ENCODE results near the gene MBOAT2.
"Not testable (repeated sequence)": the region's sequence is repeated elsewhere in the genome, so short reads cannot be mapped to it uniquely, and the experiment has no call there.

MBOAT2 gene

DNA sequence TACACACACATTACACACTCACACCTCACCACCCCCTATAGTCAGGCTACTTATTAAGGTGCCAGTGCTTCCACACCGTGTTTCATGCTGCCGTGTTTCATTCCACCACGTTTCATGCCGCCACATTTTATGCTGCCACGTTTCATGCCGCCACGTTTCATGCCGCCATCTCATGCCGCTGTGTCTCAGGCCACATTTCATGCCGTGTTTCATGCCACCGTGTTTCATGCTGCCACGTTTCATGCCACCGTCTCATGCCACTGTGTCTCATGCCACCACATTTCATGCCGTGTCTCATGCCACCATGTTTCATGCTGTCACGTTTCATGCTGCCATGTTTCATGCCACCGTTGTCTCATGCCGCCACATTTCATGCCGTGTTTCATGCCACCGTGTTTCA is 65.1 kb downstream of the MBOAT2 start:
- DNase-seq: no peak

GRCh38 chr2:8935982-8936381 is 67.5 kb downstream of the MBOAT2 start:
- DNase-seq: no peak

- no peak for DNase-seq
Measured at GRCh38 chr2:8934338-8934737, 69.1 kb downstream of the MBOAT2 start.

DNA sequence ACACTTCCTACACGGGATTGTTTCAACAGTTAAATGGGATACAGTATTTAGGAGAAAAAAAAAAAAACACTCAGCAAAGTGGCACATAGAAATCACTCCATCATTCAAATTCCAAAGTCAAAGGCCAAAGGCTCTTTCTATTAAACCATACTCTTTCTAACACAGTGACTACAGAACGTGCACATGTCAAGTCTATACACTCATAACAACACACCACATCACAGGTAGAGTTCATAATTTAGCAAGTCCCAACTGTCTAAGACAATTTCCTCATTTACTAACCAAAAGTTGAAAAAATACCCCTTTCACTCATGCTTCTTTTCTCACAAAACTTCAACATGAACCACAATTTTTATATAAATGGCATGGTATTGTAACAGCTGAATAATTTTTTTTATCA is 70.8 kb downstream of the MBOAT2 start:
- no peak for DNase-seq

DNA sequence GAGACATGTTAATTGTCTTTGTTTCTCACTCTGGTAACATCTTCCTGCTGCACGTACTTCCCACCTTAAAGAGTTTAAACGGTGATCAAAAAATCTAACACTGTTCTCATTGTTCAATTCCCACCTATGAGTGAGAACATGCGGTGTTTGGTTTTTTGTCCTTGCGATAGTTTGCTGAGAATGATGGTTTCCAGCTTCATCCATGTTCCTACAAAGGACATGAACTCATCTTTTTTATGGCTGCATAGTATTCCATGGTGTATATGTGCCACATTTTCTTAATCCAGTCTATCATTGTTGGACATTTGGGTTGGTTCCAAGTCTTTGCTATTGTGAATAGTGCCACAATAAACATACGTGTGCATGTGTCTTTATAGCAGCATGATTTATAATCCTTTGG is 73.3 kb downstream of the MBOAT2 start:
- not testable (repeated sequence) for DNase-seq

GRCh38 chr2:8929128-8929527 is 74.4 kb downstream of the MBOAT2 start:
- no peak for DNase-seq

DNA sequence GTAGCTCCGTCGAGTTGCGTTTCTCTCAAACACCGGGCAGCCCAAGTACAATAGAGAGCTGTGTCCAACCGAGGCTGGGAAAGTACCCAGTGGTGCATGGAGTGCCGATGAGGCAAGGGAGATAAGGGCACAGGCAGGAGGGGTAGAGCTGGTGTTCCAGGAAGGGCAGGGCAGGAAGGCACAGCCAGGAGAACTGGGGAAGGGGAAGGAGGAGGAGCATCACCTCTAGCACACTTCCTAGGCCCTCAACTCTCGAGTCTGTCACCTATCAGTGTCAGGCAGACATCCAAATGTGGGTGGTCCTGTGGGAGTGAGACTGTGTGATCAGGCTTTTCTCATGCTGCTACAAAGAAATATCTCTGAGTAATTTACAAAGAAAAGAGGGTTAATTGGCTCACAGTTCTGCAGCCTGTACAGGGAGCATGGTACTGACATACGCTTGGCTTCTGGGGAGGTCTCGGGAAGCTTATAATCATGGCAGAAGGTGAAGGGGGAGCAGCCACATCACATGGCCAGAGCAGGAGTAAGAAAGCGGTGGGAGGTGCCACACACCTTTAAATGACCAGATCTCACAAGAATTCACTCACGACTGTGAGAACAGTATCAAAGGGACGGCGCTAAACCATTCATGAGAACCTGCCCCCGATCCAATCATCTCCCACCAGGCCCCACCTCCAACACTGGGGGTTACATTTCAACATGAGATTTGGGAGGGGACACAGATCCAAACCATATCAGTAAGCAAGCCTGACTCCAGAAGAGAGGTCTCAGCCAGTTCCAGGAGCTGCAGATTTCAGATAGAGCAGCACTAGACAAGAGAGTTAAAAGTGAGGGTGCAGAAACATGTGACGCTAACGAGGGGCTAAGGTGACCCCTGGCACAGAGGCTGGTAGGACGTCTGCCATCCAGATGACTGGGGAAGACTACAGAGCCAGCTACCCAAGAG is 75.7 kb downstream of the MBOAT2 start:
- DNase-seq: no peak

DNA sequence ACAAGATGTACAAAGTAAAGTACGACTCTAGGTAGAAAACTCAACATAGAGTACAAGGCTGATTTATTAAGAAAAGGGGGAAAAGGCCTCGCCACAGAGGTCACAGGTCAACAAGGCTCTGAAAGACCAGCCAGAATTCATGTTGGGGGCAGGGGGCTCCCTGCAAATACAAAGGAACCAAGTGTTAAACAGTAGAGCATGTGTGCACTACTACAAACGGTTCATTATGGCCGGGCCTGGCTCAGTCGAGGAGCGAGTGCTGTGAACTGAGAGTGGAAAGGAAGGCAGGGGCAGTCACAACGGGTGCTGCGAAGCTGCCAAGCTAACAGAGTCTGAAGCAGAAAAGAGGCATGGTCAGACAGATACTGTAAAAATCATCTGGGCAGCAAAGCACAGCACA is 77.1 kb downstream of the MBOAT2 start:
- DNase-seq: no peak

DNA sequence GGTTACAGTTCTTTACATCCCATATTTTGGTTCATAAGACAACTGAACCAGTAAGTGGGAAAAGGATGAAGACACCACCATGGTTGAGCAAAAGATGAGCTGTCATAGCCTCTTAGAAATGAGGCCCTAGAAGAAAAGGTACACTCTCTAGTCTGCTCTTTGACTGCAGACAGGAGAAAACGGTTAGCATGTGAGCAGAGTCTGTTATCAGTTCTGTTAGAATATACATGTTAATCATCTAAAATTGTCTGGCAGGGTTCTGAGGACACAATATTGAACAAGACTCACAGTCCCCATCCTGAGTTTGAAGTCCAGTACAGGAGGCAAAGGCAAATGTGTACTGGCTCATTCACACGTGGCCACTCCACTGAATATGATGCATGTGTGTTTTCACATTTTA is 78.1 kb downstream of the MBOAT2 start:
- DNase-seq: no peak

DNA sequence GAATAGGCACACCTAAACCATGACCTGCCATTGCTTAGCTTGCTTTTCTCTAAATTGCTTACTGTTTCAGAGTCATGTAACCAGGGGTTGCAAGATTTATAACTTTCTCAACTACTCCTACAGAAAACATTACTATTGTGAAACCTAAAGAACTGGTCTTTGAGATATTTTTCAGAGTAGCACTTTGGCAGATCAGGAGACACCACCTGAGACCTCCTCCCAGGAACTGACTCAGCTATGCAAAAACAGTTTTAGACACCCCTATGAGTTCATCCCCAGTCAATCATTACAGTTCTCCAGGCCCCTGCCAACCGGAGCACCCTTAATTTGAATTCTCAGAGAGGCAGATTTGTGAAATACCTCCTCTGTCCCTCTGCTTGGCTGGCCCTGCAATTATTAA is 80.3 kb downstream of the MBOAT2 start:
- no peak for DNase-seq

DNA sequence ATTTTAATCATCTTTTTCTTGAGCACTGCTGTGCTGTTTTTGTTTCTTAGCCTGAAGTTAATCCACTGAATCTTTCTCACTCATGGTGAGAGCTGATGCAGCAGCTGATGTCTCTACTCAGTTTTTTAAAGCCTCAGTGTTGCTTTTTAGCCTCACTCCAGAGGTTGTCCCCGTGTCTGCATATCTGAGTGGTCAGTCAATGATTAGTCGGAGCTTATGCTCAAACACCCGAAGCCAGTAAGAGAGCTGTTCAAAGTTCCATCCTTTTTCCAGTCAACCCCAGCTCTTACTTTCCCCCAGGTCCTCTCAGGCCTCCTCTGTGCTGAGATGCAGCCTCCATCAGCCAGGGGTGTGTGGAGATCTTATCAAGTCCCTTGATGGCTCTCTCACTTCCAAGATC is 81.1 kb downstream of the MBOAT2 start:
- DNase-seq: no peak

GRCh38 chr2:8918412-8918811 is 85.1 kb downstream of the MBOAT2 start:
- no peak for DNase-seq

DNA sequence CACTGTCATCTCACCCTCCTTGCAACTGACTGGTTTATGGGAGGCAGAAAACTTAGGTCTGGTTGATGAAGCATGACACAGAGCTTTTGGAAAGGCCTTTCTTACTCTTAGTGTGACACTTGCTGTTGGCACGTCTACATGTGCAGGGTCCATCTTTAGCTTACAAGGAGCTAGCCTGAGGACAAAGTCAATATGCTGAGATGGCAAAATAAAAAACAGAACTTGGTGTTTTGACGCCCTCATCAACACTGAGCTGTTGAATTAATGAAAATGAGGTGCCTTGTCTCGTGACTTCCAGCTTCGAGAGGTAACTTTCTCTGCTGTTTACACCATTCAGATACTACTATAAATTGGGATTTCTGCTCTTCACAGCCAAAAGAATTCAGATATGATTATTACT is 87.5 kb downstream of the MBOAT2 start:
- no peak for DNase-seq

GRCh38 chr2:8913767-8914166 is 89.7 kb downstream of the MBOAT2 start:
- DNase-seq: not testable (repeated sequence)

GRCh38 chr2:8907764-8908288 is 95.7 kb downstream of the MBOAT2 start:
- no peak for DNase-seq

DNA sequence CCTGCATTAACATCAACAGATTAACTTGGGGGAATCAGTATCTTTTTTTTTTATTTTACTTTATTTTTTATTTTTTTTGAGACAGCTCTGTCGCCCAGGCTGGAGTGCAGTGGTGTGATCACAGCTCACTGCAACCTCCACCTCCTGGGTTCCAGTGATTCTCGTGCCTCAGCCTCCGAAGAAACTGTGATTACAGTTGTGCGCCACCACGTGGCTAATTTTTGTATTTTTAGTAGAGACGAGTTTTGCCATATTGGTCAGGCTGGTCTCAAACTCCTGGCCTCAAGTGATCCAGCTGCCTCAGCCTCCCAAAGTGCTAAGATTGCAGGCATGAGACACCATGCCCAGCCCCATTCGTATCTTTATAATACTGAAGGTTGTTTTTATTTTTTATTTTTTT is 99.6 kb downstream of the MBOAT2 start:
- not testable (repeated sequence) for DNase-seq

- not testable (repeated sequence) for DNase-seq
Measured at GRCh38 chr2:8902757-8903156, 100.7 kb downstream of the MBOAT2 start.

GRCh38 chr2:8897206-8897605 is 106.3 kb downstream of the MBOAT2 start:
- DNase-seq: not testable (repeated sequence)

DNA sequence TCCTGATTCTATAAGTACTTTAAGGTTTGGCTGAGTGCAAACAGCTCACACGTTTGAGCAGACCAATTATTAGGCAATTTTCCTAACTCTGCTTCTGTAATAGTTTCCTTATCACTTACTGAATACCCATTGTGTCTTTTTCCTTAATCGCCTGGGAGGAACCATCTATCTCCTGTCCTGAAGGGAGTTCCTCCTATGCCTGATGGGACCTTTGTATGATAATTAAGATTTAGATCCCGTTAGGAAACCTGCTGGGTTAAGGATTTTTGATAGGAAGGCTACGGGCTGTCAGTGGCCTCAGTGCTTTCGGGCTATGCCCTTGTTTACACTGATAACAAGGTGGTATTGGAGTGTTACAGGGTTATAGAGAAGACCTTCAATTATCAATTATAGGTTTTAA is 106.8 kb downstream of the MBOAT2 start:
- not testable (repeated sequence) for DNase-seq

- DNase-seq: not testable (repeated sequence)
Measured at GRCh38 chr2:8895087-8895912, 108.2 kb downstream of the MBOAT2 start.

DNA sequence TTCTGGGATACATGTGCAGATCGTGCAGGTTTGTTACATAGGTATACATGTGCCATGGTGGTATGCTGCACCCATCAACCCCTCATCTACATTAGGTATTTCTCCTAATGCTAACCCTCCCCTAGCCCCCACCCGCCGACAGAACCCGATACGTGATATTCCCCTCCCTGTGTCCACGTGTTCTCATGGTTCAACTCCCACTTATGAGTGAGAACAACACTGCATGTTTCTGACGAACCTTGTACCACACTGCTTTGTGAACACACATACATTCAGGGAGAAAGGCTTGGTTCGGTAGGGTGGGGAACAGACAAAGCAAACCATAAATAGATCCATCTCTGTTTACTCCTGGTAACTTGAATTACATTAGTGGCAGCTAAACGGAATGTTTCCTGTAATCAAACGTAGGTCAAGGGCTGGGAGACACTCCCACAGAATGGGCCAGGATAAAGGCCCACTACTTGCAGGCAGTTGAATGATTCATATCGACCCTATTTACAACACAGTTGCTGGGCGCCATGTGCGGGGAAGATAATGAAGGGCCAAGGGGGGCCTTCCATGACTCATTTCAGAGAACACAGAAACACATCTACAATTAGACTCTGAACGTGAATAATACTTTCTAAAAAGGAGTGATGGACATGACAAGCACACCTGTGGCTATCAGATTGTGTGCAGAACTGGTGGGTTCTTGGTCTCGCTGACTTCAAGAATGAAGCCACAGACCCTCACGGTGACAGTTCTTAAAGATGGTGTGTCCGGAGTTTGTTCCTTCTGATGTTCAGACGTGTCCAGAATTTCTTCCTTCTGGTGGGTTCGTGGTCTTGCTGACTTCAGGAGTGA is 109.3 kb downstream of the MBOAT2 start:
- DNase-seq: no peak

- DNase-seq: no peak
Measured at GRCh38 chr2:8893474-8893873, 110.0 kb downstream of the MBOAT2 start.

GRCh38 chr2:8892111-8892510 is 111.4 kb downstream of the MBOAT2 start:
- no peak for DNase-seq
